ENCODE data around the gene PRDM10. TPM values are rescaled to one million over a fixed set of nuclear protein-coding genes. Genes with fewer than 3 reads are reported as not detected.

Gene PRDM10
- total RNA-seq, 1 experiment from 2014 or later, result 9.2 TPM

DNA sequence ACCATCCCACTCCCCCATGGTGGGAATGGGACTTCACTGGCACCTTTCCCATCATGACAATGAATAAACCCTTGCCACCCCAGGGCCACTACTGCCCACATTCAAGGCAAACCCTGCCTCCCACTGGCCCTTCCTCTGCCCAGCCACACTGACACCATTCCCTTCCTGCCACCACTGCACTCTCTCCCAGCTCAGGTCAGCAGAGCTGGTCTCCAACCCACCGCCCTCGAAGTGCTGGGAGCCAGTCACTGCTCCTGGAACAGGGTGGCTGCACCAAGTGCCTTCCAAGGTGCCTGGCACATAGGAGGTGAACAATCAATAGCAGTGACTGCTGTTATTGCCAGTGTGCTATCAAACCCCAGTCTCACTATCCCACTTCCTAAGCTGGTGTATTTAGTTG, 27.1 kb downstream of the PRDM10 start:
- H3K9me2 ChIP-seq (ENCODE audit: insufficient read depth), result no peaks in the 10 kb centered on the region
- CTCF ChIA-PET, result no interaction called here
- POLR2A ChIA-PET, result no interaction called here
- no peak overlapping the region for H3K4me2 ChIP-seq (ENCODE audit: low read length)
- no peaks in the 10 kb centered on the region for H3K9me3 ChIP-seq (ENCODE audit: control insufficient read depth in 1 of 2, insufficient read depth in 1 of 2, low read depth in 1 of 2, low read length in 2 of 2)
- RAD21 ChIA-PET (ENCODE audit: low non-redundant PET in 1 of 2, low total read pairs in 2 of 2, uncharacterized antibody in 2 of 2, unreplicated experiment in 2 of 2), result no interaction called here
- H3K4me3 ChIP-seq (replicated peaks in 1 of 2; ENCODE audit: low read depth in 1 of 2, low read length in 2 of 2), result no peak overlapping the region
- H2AFZ ChIP-seq (ENCODE audit: low read depth, low read length, poor library complexity, severe bottlenecking), result no peak overlapping the region
- H3K27ac ChIP-seq (ENCODE audit: low read depth, low read length), result no peak overlapping the region
- H3K79me2 ChIP-seq (ENCODE audit: insufficient read depth, low read length), result no peaks in the 10 kb centered on the region
- no peaks in the 10 kb centered on the region for H3K4me1 ChIP-seq (ENCODE audit: control insufficient read depth in 1 of 2, insufficient read depth in 2 of 2, low read length in 2 of 2)
- no peaks in the 10 kb centered on the region for H4K20me1 ChIP-seq (ENCODE audit: insufficient read depth)
- no peaks in the 10 kb centered on the region for H3K27me3 ChIP-seq (ENCODE audit: insufficient read depth, low read length)
- intact Hi-C loops (cut with micrococcal nuclease), result no loop called here
- BruUV-seq (replicated peaks), result no TSS peak
- ATAC-seq (no peak), DNase-seq (ENCODE audit: low read depth, low spot score) (no peak)
- H3K9ac ChIP-seq (ENCODE audit: low read length), result no peak overlapping the region
- no peaks in the 10 kb centered on the region for H3K36me3 ChIP-seq (ENCODE audit: control insufficient read depth in 1 of 2, insufficient read depth in 2 of 2, low read length in 2 of 2)
- no peak for TF ChIP-seq JUND (IDR thresholded peaks at IDR 0.05)
- TF ChIP-seq ELF1 (IDR thresholded peaks at IDR 0.05; ENCODE audit: borderline replicate concordance, low read depth), result no peak
- no peak for TF ChIP-seq ZNF274 (IDR thresholded peaks at IDR 0.05; ENCODE audit: low read depth, low read length)
- TF ChIP-seq, protein P1, sequence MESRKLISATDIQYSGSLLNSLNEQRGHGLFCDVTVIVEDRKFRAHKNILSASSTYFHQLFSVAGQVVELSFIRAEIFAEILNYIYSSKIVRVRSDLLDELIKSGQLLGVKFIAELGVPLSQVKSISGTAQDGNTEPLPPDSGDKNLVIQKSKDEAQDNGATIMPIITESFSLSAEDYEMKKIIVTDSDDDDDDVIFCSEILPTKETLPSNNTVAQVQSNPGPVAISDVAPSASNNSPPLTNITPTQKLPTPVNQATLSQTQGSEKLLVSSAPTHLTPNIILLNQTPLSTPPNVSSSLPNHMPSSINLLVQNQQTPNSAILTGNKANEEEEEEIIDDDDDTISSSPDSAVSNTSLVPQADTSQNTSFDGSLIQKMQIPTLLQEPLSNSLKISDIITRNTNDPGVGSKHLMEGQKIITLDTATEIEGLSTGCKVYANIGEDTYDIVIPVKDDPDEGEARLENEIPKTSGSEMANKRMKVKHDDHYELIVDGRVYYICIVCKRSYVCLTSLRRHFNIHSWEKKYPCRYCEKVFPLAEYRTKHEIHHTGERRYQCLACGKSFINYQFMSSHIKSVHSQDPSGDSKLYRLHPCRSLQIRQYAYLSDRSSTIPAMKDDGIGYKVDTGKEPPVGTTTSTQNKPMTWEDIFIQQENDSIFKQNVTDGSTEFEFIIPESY (IDR thresholded peaks at IDR 0.05; ENCODE audit: extremely low read depth, insufficient replicate concordance, low read length), result no peak
- no peak for TF ChIP-seq SRF (IDR thresholded peaks at IDR 0.05; ENCODE audit: low read depth)
- no peak for TF ChIP-seq SP1 (IDR thresholded peaks at IDR 0.05; ENCODE audit: low read depth)
- TF ChIP-seq POLR2A (IDR thresholded peaks at IDR 0.05; ENCODE audit: borderline replicate concordance, extremely low read depth, insufficient read depth, insufficient read length), result no peak
- no peak for TF ChIP-seq SIN3A (IDR thresholded peaks at IDR 0.05; ENCODE audit: low read depth)
- TF ChIP-seq, protein P2, sequence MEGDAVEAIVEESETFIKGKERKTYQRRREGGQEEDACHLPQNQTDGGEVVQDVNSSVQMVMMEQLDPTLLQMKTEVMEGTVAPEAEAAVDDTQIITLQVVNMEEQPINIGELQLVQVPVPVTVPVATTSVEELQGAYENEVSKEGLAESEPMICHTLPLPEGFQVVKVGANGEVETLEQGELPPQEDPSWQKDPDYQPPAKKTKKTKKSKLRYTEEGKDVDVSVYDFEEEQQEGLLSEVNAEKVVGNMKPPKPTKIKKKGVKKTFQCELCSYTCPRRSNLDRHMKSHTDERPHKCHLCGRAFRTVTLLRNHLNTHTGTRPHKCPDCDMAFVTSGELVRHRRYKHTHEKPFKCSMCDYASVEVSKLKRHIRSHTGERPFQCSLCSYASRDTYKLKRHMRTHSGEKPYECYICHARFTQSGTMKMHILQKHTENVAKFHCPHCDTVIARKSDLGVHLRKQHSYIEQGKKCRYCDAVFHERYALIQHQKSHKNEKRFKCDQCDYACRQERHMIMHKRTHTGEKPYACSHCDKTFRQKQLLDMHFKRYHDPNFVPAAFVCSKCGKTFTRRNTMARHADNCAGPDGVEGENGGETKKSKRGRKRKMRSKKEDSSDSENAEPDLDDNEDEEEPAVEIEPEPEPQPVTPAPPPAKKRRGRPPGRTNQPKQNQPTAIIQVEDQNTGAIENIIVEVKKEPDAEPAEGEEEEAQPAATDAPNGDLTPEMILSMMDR (IDR thresholded peaks at IDR 0.05 in 2 of 3, conservative IDR thresholded peaks at IDR 0.05 in 1 of 3; ENCODE audit: borderline replicate concordance in 1 of 3, insufficient read depth in 1 of 3, low read depth in 2 of 3, low read length in 2 of 3), result no peak
- no peak for TF ChIP-seq RAD21 (IDR thresholded peaks at IDR 0.05; ENCODE audit: low read depth)
